Cardiac septum (tissue), 1 donor: ENCODE results near the gene CHCHD1. TPM values are rescaled to one million over a fixed set of nuclear protein-coding genes. Genes with fewer than 3 reads are reported as not detected.

ENCODE experiments used
- DNase-seq: peaks from one replicate; pipeline ENCODE4 v3.0.0-alpha.2; 2020; ENCODE audit warnings: low spot score
- intact Hi-C: fragments of 100-400 bp; cut with DNase I; formaldehyde crosslinking; loops from one replicate; pipeline ENCODE4 v1.14.0; 2022
- total RNA-seq: library from RNA; stranded (reverse); fragmentation: NEBNext Ultra II Directional; extraction: Animal tissue kit (Norgen Biotek cat#: 25700); gene quantifications from one replicate; pipeline ENCODE4 v1.2.1, GENCODE V29; 2021
- donor health status: DM: no; HTN: no; CAD: no.

The CHCHD1 gene
- total RNA-seq, 1 donor from 2014 or later = 19.5 TPM

GRCh38 chr10:73807471-73807870 is 25.6 kb downstream of the CHCHD1 start:
- no peak for DNase-seq
- intact Hi-C loops = no loop called here

- no peak for DNase-seq
- intact Hi-C loops = no loop called here
Observed at GRCh38 chr10:73808021-73808815, 26.4 kb downstream of the CHCHD1 start.

GRCh38 chr10:73809061-73809818 is 27.4 kb downstream of the CHCHD1 start:
- intact Hi-C loops = no loop called here
- no peak for DNase-seq

- intact Hi-C loops = loop anchor here (5.0 kb wide), 1 partner anchor 62 kb away; the partner anchor contains the start of gene CAMK2G
- DNase-seq = no peak
Observed at GRCh38 chr10:73810358-73810734, 28.5 kb downstream of the CHCHD1 start.

GRCh38 chr10:73810735-73811465 is 29.1 kb downstream of the CHCHD1 start:
- no peak for DNase-seq
- intact Hi-C loops = loop anchor here (1.0 to 5.0 kb wide), 2 partner anchors 26 to 61 kb away; partner anchors contain the start of genes CAMK2G and ZSWIM8

- DNase-seq = no peak
- intact Hi-C loops = loop anchor here (5.0 kb wide), 1 partner anchor 60 kb away; the partner anchor contains the start of gene CAMK2G
Observed at GRCh38 chr10:73812657-73813056, 30.8 kb downstream of the CHCHD1 start.

- intact Hi-C loops = loop anchor here (5.0 kb wide), 1 partner anchor 59 kb away; the partner anchor contains the start of gene CAMK2G
- DNase-seq = no peak
Observed at GRCh38 chr10:73813333-73813732, 31.5 kb downstream of the CHCHD1 start.

GRCh38 chr10:73814276-73814895 is 32.5 kb downstream of the CHCHD1 start:
- DNase-seq = no peak
- intact Hi-C loops = loop anchor here (5.0 kb wide), 1 partner anchor 58 kb away; the partner anchor contains the start of gene CAMK2G

GRCh38 chr10:73814896-73815718 is 33.3 kb downstream of the CHCHD1 start:
- intact Hi-C loops = loop anchor here (5.0 kb wide), 1 partner anchor 57 kb away; the partner anchor contains the start of gene CAMK2G
- DNase-seq = no peak

GRCh38 chr10:73815719-73816030 is 33.8 kb downstream of the CHCHD1 start:
- intact Hi-C loops = no loop called here
- DNase-seq = no peak

- intact Hi-C loops = no loop called here
- no peak for DNase-seq
Observed at GRCh38 chr10:73816917-73817729, 35.3 kb downstream of the CHCHD1 start.

GRCh38 chr10:73817826-73818225 is 36.0 kb downstream of the CHCHD1 start:
- DNase-seq = no peak
- intact Hi-C loops = no loop called here

- DNase-seq = no peak
- intact Hi-C loops = no loop called here
Observed at GRCh38 chr10:73818402-73818801, 36.6 kb downstream of the CHCHD1 start.

GRCh38 chr10:73819081-73819480 is 37.2 kb downstream of the CHCHD1 start:
- intact Hi-C loops = no loop called here
- no peak for DNase-seq

- intact Hi-C loops = no loop called here
- no peak for DNase-seq
Observed at GRCh38 chr10:73819513-73820093, 37.8 kb downstream of the CHCHD1 start.

GRCh38 chr10:73823391-73823790 is 41.5 kb downstream of the CHCHD1 start:
- no peak for DNase-seq
- intact Hi-C loops = no loop called here

GRCh38 chr10:73824146-73824725 is 42.4 kb downstream of the CHCHD1 start:
- DNase-seq = no peak
- intact Hi-C loops = no loop called here
